ENCODE data around the gene IQGAP3. TPM values are rescaled to one million over a fixed set of nuclear protein-coding genes. Genes with fewer than 3 reads are reported as not detected.

Gene IQGAP3
- total RNA-seq, 1 donor from 2014 or later: 4.6 TPM

GRCh38 chr1:156574039-156574633 is 1.8 kb upstream of the IQGAP3 start:
- DNase-seq (ENCODE audit: low spot score): no peak

GRCh38 chr1:156572663-156573018 is 276 bp upstream of the IQGAP3 start:
- DNase-seq (ENCODE audit: low spot score): no peak

- peak; percentile 59 for DNase-seq (ENCODE audit: low spot score)
These were observed 1.0 kb downstream of the IQGAP3 start for GRCh38 chr1:156571261-156571852.

- DNase-seq (ENCODE audit: low spot score): no peak
These were observed 5.9 kb downstream of the IQGAP3 start for GRCh38 chr1:156566436-156566835.

GRCh38 chr1:156565519-156565918 is 6.8 kb downstream of the IQGAP3 start:
- DNase-seq (ENCODE audit: low spot score): no peak

GRCh38 chr1:156560585-156561163 is 11.7 kb downstream of the IQGAP3 start:
- no peak for DNase-seq (ENCODE audit: low spot score)

- no peak for DNase-seq (ENCODE audit: low spot score)
These were observed 12.5 kb downstream of the IQGAP3 start for GRCh38 chr1:156559797-156560385.

- no peak for DNase-seq (ENCODE audit: low spot score)
These were observed 13.1 kb downstream of the IQGAP3 start for GRCh38 chr1:156559086-156559796.

GRCh38 chr1:156556354-156556753 is 16.0 kb downstream of the IQGAP3 start:
- no peak for DNase-seq (ENCODE audit: low spot score)

- DNase-seq (ENCODE audit: low spot score): no peak
These were observed 16.6 kb downstream of the IQGAP3 start for GRCh38 chr1:156555715-156556114.

- DNase-seq (ENCODE audit: low spot score): no peak
These were observed 17.4 kb downstream of the IQGAP3 start for GRCh38 chr1:156554971-156555370.

- DNase-seq (ENCODE audit: low spot score): no peak
These were observed 18.4 kb downstream of the IQGAP3 start for GRCh38 chr1:156553860-156554485.

GRCh38 chr1:156552937-156553336 is 19.4 kb downstream of the IQGAP3 start:
- peak; percentile 8 for DNase-seq (ENCODE audit: low spot score)

- no peak for DNase-seq (ENCODE audit: low spot score)
These were observed 19.8 kb downstream of the IQGAP3 start for GRCh38 chr1:156552518-156552917.

- DNase-seq (ENCODE audit: low spot score): no peak
These were observed 20.5 kb downstream of the IQGAP3 start for GRCh38 chr1:156551869-156552268.

- DNase-seq (ENCODE audit: low spot score): no peak
These were observed 21.2 kb downstream of the IQGAP3 start for GRCh38 chr1:156551066-156551643.

GRCh38 chr1:156550346-156550745 is 22.0 kb downstream of the IQGAP3 start:
- no peak for DNase-seq (ENCODE audit: low spot score)

- DNase-seq (ENCODE audit: low spot score): no peak
These were observed 22.5 kb downstream of the IQGAP3 start for GRCh38 chr1:156549831-156550230.

GRCh38 chr1:156549390-156549789 is 23.0 kb downstream of the IQGAP3 start:
- DNase-seq (ENCODE audit: low spot score): no peak

GRCh38 chr1:156547982-156548381 is 24.4 kb downstream of the IQGAP3 start:
- DNase-seq (ENCODE audit: low spot score): no peak

GRCh38 chr1:156547434-156547833 is 24.9 kb downstream of the IQGAP3 start:
- DNase-seq (ENCODE audit: low spot score): no peak

- DNase-seq (ENCODE audit: low spot score): no peak
These were observed 26.1 kb downstream of the IQGAP3 start for GRCh38 chr1:156546267-156546666.

Data from umbilical cord (tissue), 2 donors.